HG02623 (cell line): Measurements from ENCODE around the gene RAB5A.
"Not testable (repeated sequence)": the region's sequence is repeated elsewhere in the genome, so short reads cannot be mapped to it uniquely, and the experiment has no call there.

ENCODE experiments used
- ATAC-seq: cut with Tn5 transposase; IDR thresholded peaks from one replicate; pipeline ENCODE4 v1.9.1; 2021; ENCODE audit warnings: moderate library complexity; ENCODE audit not compliant: unreplicated experiment

RAB5A gene

DNA sequence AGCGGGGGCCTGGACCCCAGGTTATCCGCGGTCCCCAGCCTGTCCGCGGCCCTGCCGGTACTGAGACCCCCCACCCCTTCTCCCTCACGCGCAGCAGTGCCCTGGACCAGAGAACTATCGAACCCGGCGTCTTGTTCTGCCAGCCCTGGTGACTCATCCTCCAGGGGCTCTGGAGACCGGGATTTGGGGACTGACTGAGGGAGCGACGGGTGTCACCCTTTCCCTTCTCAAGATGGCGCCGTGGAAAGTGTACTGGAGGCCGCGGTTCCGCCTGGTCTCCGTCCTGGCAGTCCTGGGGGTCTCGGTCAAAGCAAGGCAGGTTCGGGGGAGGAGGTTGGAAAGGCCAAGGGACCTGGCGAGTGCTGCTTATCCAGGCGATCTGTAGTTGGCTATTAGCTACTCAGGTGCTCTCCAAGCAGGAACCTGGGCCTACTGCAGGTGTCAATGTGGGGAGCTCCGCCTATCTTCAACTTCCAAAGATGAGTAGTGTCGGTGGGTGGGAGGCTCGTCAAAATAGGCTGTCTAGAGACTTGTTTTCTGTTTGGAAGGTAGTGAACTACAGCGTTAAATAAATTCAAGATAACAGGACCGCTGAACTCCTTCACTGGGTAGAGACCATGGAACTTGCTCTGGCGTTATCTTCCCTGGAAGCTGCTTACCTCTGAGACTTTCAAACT lies 790 bp downstream of the RAB5A start:
- peak; percentile 13 for ATAC-seq

DNA sequence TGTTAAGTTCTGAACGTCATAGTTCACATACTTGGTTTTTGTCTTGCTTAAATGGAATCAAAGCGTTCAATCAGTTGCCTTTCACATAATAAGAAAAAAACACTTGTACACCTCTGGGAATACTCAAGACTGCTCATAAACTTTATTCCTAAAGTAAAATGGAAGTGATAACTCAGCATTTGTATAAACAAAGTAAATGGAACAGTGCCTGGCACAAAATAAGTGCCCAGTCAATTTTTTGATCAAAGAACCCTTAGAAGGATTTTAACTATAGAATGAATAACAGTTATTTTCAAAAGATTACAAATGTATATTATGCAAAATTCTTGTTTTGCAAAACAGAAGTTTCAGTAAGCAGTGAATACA lies 1.3 kb downstream of the RAB5A start:
- no peak for ATAC-seq

DNA sequence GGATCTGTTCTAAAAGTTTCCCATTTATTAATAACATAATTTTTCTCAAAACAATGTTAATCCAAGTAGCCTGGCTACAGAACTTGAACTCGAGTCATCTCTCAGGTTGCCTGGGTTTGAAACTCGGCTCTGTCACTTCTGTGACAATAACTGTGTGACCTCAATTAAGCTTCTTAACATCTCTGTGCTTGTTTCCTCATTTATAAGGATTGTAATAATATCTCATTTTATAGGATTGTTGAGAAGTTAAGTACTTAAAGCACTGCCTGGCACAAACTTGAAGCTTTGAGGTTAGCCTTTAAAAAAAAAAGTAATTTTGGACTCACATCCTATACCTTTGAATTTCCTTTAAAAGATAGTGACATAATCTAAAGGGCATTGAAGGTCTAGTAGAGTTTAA lies 3.4 kb downstream of the RAB5A start:
- no peak for ATAC-seq

DNA sequence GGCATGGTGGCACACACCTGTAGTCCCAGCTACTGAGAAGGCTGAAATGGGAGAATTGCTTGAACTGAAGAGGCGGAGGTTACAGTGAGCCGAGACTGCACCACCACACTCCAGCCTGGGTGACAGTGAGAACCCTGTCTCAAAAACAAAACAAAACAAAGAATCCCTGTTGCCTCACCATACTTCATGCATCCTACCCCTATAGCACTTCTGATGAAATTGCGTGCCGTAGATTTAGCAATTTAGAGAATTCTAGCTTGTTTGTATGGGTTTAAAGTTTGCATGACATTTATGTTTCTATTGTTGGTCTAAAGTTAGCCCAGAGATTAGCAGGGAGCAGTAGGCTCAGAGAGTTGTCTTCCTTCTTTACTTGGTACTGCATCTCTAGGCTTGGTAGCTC lies 7.8 kb downstream of the RAB5A start:
- ATAC-seq = no peak

DNA sequence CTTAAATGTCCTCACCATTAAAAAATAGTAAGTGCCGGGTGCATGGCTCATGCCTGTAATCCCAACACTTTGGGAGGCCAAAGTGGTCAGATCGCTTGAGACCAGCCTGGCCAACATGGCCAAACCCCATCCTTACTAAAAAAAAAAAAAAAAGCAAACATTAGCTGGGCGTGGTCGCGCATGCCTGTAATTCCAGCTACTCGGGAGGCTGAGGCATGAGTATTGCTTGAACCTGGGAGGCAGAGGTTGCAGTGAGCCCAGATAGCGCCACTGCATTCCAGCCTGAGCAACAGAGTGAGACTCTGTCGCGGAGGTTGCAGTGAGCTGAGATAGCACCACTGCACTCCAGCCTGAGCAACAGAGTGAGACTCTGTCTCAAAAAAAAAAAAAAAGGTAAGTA lies 10.5 kb downstream of the RAB5A start:
- not testable (repeated sequence) for ATAC-seq

DNA sequence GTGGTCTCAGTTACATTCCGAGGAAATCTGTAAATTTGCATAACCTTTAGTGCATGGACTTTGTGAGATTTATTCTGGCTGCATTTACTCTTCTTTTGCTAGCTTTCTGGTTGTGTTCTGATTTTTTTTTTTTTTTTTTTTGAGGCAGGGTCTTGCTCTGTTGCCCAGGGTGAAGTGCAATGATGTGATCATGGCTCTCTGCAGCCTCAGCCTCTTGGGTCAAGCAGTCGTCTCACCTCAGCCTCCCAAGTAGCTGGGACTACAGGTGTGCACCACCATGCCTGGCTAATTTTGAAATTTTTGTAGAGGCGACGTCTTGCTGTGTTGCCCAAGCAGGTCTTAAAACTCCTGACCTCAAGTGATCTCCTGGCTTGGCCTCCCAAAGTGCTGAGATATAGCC lies 12.6 kb downstream of the RAB5A start:
- no peak for ATAC-seq

DNA sequence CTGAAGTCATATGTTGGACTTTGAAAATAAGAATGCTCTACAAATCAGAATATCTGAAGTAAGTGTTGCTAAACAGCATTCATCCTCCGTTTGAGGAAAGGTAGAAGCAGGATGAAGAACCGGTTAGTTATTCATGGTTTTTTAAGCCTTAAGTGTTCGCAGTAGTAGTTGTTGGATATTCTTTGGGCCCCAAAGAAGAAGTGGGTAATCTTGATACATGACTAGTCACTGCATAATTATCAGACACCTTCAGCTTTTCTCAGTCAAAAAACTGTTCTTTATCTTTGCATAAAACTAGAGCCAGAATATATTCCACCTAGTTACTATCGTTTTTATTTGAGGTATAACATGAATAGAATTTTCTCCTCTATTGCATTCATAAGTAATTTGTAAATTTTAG lies 13.8 kb downstream of the RAB5A start:
- ATAC-seq = no peak

DNA sequence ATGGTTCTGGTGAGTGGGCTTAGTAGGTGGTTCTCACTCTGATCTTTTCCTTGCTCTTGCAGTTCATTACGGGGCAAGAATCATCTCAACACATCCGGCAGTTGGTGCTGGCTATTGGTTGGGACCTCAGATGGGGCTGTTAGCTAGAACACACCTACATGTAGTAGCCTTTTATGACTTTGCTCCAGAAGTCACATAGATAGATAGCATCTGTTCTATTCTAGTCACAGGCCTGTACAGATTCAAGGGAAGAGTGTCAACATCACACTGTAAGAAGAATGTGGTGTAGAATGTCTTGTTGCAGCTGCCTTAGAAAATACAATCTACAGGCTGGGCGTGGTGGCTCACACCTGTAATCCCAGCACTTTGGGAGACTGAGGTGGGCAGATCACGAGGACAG lies 15.1 kb downstream of the RAB5A start:
- ATAC-seq = no peak

DNA sequence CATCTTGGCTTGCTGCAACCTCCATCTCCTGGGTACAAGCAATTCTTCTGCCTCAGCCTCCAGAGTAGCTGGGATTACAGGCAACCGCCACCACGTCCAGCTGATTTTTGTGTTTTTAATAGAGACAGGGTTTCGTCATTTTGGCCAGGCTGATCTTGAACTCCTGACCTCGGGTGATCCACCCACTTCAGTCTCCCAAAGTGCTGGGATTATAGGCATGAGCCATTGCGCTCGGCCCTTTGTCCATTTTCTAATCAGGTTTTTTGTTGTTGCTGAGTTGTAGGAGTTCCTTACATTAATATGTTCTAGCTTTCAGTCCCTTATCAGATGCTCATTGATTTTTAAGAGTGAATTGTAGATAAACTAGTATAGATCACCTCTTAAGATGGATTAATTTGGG lies 20.3 kb downstream of the RAB5A start:
- no peak for ATAC-seq

DNA sequence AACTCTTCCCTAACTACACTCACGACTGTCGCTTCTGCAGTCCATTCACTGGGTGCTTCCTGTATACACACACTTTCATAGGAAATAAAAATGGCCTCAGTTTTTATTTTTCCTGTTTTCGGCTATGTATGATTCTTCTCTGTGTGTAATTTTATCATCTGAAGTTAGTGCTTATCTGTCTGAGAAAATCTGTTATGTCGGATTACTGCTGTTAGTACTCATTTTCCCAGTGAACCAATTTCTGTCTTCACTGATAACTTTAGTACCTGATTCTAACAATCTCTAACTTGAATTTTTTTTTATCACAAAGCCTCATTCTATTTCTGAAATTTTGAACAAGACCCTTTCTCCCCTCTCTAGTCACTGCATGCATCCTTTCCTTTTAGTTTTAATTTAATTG lies 20.9 kb downstream of the RAB5A start:
- ATAC-seq = no peak

DNA sequence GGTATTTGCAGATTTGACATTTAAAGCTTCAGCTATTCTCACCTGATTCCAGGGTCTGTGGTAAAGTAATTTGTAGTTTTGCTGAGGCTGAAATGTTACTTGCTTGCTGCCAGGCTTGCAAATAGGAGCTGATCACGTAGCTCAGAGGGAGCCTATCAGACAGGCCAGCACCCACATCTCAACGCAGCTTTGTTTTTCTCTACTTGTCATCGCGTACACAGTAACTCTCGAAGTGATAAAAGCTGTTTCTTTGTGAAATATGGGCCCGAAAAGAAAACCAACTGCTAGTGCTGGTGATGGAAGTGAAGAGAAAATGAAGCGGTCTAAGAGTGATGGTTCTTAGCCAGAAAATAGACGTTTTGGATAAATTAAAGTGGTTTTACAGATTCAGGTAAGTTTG lies 23.4 kb downstream of the RAB5A start:
- no peak for ATAC-seq

DNA sequence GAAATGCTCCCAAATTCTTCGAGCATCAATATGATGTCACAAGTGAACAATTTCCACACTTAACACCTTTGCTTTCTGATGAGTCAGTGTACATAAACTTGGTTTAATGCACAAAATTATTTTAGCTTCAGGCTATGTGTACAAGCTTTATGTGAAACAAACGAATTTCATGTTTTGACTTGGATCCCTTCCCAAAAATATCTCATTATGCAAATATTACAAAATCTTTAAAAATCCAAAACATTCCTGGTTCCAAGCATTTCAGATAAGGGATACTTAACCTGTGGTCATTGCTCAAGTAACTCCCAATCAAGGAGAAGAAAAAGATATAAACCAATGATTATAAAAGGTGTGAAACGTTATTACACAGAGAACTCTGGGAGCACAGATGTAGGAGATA lies 25.2 kb downstream of the RAB5A start:
- no peak for ATAC-seq

DNA sequence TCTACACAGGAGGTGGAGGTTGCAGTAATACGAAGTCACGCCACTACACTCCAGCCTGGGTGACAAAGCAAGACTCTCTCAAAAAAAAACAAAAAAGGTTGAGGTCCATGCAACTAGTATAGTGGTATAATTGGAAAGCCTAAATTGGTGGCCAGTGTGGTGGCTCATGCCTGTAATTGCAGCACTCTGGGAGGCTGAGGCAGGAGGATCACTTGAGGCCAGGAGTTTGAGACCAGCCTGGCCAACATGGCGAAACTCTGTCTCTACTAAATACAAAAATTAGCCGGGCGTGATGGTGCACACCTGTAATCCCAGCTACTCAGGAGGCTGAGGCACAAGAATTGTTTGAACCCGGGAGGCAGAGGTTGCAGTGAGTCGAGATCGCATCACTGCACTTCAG lies 42.0 kb downstream of the RAB5A start:
- ATAC-seq = not testable (repeated sequence)

DNA sequence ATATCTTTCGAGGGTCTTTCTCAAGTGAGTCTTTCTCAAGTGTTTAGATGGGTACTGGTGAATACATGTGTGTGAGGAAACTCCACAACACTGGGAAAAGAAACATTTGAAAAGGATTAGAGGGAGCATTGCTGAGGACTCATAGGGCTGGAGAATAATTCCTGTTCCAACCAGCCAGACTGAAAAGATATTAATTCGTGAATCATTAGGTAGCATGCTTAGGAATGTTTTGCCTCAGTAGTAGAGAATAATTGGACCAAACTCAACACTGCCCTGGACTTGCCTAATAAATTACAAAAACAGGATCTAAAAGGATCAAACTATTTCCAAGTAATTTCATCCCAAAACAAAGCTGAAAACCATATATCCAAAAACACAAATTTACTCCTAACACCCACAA lies 47.9 kb downstream of the RAB5A start:
- ATAC-seq = no peak

DNA sequence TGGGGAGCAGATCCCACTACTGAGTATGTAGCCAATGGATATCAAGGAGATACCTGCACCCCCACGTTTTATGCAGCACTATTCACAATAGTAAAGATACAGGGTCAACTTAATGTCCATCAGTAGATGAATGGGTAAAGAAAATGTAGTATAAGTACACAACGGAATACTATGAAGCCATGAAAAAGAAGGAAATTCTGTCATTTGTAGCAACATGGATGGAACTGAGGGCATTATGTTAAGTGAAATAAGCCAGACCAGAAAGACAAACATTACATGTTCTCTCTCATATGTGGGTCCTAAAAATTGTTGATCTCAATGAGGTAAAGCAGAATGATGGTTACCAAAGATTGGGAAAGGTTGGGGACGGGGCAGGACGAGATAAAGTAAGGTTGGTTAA lies 50.6 kb downstream of the RAB5A start:
- no peak for ATAC-seq

DNA sequence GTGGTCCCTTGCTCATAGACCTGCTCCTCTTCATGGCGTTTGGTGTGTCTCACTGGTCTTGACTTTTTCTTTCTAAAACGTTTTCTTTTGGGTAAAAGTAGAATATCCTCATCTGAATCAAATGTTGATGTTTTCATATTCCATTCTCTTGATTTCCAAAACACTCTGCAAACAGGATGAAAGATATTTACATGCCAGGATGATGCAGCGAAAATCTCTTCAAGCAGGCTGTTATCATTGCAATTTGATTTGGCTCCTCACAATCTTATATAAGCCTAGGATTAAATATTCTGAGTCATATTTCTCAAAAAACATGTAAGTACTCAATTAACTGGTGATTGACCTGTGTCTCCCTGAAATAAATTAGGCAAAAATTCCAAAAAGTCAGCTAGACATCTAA lies 55.0 kb downstream of the RAB5A start:
- ATAC-seq = no peak

DNA sequence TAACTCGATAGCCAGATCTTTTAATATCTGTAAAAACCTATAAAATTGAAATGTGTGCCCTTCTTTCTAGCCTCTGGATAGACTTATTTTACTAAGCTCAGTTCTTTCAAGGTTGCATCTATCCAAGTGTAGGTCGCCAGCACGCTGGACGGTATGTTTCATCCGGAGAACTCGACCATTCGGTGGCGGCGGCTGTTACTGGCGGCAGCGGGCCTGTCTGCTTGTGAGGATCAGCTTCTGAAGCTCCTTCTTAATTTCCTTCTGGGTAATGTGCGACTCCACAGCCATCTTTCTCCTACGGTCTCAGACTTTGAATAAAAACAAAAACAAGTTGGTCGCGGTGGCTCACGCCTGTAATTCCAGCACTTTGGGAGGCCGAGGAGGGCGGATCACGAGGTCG lies 61.1 kb downstream of the RAB5A start:
- ATAC-seq = no peak

DNA sequence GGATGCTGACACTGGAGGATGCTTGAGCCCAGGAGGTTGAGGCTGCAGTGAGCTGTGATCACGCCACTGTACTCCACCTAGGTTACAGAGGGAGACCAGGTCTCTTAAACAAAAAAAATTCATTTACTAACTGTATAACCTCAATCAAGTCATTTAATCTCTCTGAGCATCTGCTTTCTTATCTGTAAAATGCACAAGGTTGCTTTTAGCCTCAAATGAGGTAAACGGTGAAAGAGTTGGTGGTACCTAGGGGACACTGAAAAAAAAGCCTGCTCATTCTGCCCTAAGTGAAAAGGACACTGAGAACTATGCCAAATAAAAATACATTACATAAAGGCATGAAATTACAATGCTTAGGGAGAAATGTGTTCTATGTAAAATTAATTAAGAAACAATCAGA lies 61.7 kb downstream of the RAB5A start:
- ATAC-seq = no peak

DNA sequence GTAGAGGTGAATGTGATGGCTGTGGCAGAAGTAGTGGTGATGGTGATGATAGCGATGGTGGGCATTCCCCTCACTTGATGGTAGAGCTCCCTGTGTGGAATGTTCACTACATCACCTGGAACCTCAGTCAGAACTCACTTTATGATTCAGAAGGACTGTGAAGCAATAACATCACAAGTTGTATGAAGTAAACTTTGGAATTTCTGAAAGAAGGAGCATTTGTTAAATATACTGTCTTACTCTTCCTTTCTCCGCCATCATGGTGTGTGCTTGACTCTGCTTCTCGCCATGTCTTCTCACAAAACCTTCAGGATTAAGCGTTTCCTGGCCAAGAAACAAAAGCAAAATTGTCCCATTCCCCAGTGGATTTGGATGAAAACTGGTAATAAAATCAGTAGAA lies 65.3 kb downstream of the RAB5A start, which contains the start of gene PP2D1:
Gene PP2D1, minus strand, starts transcription at position 101 of the 400 bp plus-strand sequence. CDS start 192 bp downstream, outside the sequence.
- no peak for ATAC-seq

DNA sequence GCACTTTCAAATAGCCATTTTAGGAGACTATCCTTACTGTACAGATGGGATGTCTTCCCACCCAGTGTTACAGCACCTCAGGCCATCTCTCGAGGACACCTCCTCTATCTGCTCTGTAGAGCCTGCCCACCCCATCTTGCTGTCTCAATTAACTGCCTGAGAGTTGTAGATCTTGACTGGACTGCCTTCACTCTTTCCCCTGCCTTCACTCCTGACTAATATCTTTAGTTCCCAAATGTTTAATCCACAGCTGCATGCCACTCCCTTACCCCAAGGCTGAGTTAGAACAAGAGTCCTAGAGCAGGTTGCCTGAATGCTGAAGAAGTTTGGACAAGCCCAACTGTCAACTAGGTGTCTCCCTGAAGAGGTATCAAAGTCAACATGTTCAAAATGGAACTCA lies 66.5 kb downstream of the RAB5A start:
- ATAC-seq = no peak

DNA sequence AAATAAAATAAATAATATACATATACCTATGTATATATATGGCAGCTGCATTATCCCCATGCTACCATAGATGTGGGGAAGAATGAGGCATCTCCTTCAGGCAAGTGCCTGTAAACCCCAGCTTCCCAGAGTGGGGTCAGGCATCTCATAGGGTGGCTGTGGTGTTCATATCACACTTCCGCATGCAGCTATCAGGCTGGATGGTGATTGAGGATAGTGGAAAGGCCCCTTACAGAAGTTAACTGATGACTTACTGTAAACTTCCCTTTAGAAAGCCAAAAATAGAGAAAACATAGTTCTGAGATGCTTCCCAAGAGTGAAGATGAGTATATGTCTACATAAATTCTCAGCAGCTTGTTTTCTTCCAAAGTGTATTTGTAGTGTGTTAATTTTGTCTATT lies 68.6 kb downstream of the RAB5A start:
- no peak for ATAC-seq

DNA sequence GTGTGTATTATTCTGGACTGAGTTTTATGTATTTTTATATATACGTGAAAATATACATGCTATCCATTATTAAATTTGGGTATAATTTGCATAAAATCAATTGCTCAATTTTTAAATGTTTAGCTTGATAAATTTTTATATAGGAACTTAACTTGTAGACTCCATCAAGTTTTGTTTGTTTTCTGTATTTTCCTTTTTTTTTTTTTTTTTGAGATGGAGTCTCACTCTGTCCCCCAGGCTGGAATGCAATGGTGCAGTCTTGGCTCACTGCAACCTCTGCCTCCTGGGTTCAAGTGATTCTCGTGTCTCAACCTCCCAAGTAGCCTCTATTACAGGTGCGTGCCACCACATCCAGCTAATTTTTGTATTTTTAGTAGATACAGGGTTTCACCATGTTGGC lies 69.2 kb downstream of the RAB5A start:
- ATAC-seq = not testable (repeated sequence)

DNA sequence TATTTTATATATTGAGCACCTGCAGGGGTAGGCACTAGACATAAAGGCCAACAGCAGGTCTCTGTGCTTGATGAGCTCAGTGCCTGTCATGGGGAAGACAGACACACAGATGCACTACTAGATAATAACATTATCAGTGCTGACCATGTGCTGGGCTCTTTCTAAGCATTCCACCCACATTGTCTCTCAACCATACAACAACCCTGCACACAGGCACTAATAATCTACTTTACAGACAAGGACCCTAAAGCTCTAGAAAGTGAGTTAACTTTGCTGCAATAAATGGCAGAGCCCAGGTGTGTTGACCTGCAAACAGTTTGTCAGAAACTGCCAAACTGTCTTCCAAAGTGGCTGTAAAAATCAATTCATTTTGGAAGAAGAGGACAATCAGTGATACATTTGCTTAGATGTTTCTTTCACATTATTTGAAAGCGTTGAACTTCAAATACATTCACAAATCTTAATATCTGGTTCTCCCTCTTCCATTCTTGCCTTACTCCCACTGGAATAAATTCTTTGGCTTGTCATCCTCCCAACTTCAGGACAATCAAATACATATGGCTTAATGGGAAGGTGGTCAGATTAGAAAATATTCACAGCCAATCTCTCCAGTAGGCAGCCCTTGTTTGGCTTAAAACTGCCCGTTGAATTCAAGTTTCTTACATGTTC lies 76.2 kb downstream of the RAB5A start:
- no peak for ATAC-seq
